Measurements from ENCODE around the gene CISH. TPM values are rescaled to one million over a fixed set of nuclear protein-coding genes. Genes with fewer than 3 reads are reported as not detected.
A peak's percentile ranks its signal among the peaks of the same experiment; 100 is the strongest.

Gene CISH
- total and polyA plus RNA-seq, 4 donors: 37.8 to 104 (median 46.6) TPM

GRCh38 chr3:50637945-50638344, 26.4 kb upstream of the CISH start:
- Histone ChIP-seq H3K27me3 (ENCODE audit: control insufficient read depth in 3 of 3, insufficient read depth in 3 of 3, low read length in 2 of 3) (no peaks in the 10 kb centered on the region), H3K36me3 (ENCODE audit: control insufficient read depth in 4 of 4, insufficient read depth in 4 of 4, low read length in 4 of 4) (peaks cover 0 to 30% (median 12%) of the 10 kb centered on the region in 4 donors), H3K4me3 (no peak overlapping the region), H3K4me1 (ENCODE audit: control insufficient read depth in 5 of 5, insufficient read depth in 5 of 5, low read length in 5 of 5) (peaks cover 0 to 4% (median 3%) of the 10 kb centered on the region in 5 donors), H3K9me3 (ENCODE audit: control insufficient read depth in 4 of 4, insufficient read depth in 3 of 4, low read length in 3 of 4) (no peaks in the 10 kb centered on the region), H3K9ac (ENCODE audit: insufficient read depth in 1 of 2, low read length in 2 of 2) (no peak overlapping the region), H3K27ac (ENCODE audit: low read depth in 1 of 2, low read length in 1 of 2) (peak overlapping the region in 1 of 2 donors; percentile 70)
- whole genome bisulfite sequencing, 2 donors: 60 to 62% methylated on average over 3 of the region's 3 CpGs
- no peak for TF ChIP-seq CTCF (IDR thresholded peaks at IDR 0.05; ENCODE audit: control extremely low read depth, extremely low read depth)
- ATAC-seq (ENCODE audit: insufficient read depth, low FRiP score): no peak
- DNase-seq: no peak

DNA sequence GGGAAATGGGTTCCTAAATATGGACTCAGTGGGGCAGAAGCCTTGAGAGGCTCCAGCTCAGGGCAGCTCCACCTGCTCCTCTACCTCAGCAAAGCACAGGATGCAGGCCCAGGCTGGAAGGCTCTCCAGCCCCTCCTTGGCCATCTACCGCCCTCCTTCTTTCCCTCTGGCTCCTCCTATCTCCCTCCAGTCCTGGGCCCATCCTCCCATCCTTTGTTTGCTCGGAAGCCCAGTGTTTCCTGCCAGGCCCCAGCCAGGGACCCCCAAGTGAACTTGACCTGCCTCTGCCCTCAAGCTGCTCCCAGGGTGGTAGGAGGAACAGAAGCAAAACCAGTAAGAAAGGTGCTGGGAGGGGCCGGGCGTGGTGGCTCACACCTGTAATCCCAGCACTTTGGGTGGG, 25.4 kb upstream of the CISH start:
- no peak overlapping the region for H3K9ac ChIP-seq (ENCODE audit: insufficient read depth in 1 of 2, low read length in 2 of 2)
- peak overlapping the region in 1 of 2 donors; percentile 65 for H3K27ac ChIP-seq (ENCODE audit: low read depth in 1 of 2, low read length in 1 of 2)
- peaks cover 0 to 26% (median 8%) of the 10 kb centered on the region in 4 donors for H3K36me3 ChIP-seq (ENCODE audit: control insufficient read depth in 4 of 4, insufficient read depth in 4 of 4, low read length in 4 of 4)
- no peak for TF ChIP-seq CTCF (IDR thresholded peaks at IDR 0.05; ENCODE audit: control extremely low read depth, extremely low read depth)
- no peaks in the 10 kb centered on the region for H3K9me3 ChIP-seq (ENCODE audit: control insufficient read depth in 4 of 4, insufficient read depth in 3 of 4, low read length in 3 of 4)
- ATAC-seq (ENCODE audit: insufficient read depth, low FRiP score): no peak
- no peaks in the 10 kb centered on the region for H3K27me3 ChIP-seq (ENCODE audit: control insufficient read depth in 3 of 3, insufficient read depth in 3 of 3, low read length in 2 of 3)
- peaks cover 0 to 8% (median 4%) of the 10 kb centered on the region in 5 donors for H3K4me1 ChIP-seq (ENCODE audit: control insufficient read depth in 5 of 5, insufficient read depth in 5 of 5, low read length in 5 of 5)
- no peak overlapping the region for H3K4me3 ChIP-seq
- peak in 1 of 3 donors; percentile 36 for DNase-seq
- 82 to 87% methylated on average over 4 of the region's 4 CpGs for WGBS, 2 donors

DNA sequence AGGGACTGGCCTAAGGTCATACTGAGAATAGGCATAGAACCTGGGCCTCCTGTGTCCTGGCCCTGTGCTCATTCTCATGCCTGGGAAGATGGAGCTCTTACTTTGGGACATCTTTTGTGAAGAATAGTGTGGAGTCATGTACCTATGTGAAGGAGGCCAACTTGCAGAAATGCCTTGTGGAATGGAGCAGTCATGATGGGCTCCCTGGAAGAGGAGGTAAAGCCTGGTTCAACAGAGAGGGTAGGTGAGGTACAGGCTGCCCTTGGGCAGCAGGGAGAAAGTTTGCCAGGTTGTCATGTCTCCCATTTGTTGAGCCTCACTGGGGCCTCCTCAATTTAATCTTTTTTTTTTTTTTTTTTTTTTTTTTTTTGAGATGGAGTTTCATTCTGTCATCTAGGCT, 23.5 kb upstream of the CISH start:
- Histone ChIP-seq H3K4me3 (no peak overlapping the region), H3K27ac (ENCODE audit: low read depth in 1 of 2, low read length in 1 of 2) (no peak overlapping the region), H3K9me3 (ENCODE audit: control insufficient read depth in 4 of 4, insufficient read depth in 3 of 4, low read length in 3 of 4) (no peaks in the 10 kb centered on the region), H3K9ac (ENCODE audit: insufficient read depth in 1 of 2, low read length in 2 of 2) (no peak overlapping the region), H3K4me1 (ENCODE audit: control insufficient read depth in 5 of 5, insufficient read depth in 5 of 5, low read length in 5 of 5) (peaks cover 0 to 10% (median 5%) of the 10 kb centered on the region in 5 donors), H3K27me3 (ENCODE audit: control insufficient read depth in 3 of 3, insufficient read depth in 3 of 3, low read length in 2 of 3) (no peaks in the 10 kb centered on the region), H3K36me3 (ENCODE audit: control insufficient read depth in 4 of 4, insufficient read depth in 4 of 4, low read length in 4 of 4) (peaks cover 0 to 11% (median 0%) of the 10 kb centered on the region in 4 donors)
- TF ChIP-seq CTCF (IDR thresholded peaks at IDR 0.05; ENCODE audit: control extremely low read depth, extremely low read depth): no peak
- ATAC-seq (ENCODE audit: insufficient read depth, low FRiP score) (no peak), DNase-seq (no peak)

GRCh38 chr3:50633230-50633790, 21.7 kb upstream of the CISH start:
- 52 to 60% methylated on average over 5 of the region's 5 CpGs for WGBS, 2 donors
- Histone ChIP-seq H3K27ac (ENCODE audit: low read depth in 1 of 2, low read length in 1 of 2) (no peak overlapping the region), H3K9ac (ENCODE audit: insufficient read depth in 1 of 2, low read length in 2 of 2) (no peak overlapping the region), H3K9me3 (ENCODE audit: control insufficient read depth in 4 of 4, insufficient read depth in 3 of 4, low read length in 3 of 4) (no peaks in the 10 kb centered on the region), H3K27me3 (ENCODE audit: control insufficient read depth in 3 of 3, insufficient read depth in 3 of 3, low read length in 2 of 3) (no peaks in the 10 kb centered on the region), H3K36me3 (ENCODE audit: control insufficient read depth in 4 of 4, insufficient read depth in 4 of 4, low read length in 4 of 4) (peaks cover 0 to 4% (median 0%) of the 10 kb centered on the region in 4 donors), H3K4me3 (no peak overlapping the region), H3K4me1 (ENCODE audit: control insufficient read depth in 5 of 5, insufficient read depth in 5 of 5, low read length in 5 of 5) (peaks cover 0 to 22% (median 5%) of the 10 kb centered on the region in 5 donors)
- DNase-seq: no peak
- TF ChIP-seq CTCF (IDR thresholded peaks at IDR 0.05; ENCODE audit: control extremely low read depth, extremely low read depth): no peak
- no peak for ATAC-seq (ENCODE audit: insufficient read depth, low FRiP score)
